ENCODE measurements around the gene ACSBG1. TPM values are rescaled to one million over a fixed set of nuclear protein-coding genes. Genes with fewer than 3 reads are reported as not detected.

Gene ACSBG1
- total RNA-seq, 2 experiments from 2014 or later, result not detected

- Mint-ChIP-seq H3K4me3 (no peak overlapping the region), H3K9me3 (no peaks in the 10 kb centered on the region), H3K27me3 (ENCODE audit: low read depth) (no peaks in the 10 kb centered on the region), H3K4me1 (ENCODE audit: low read depth) (peaks cover 3% of the 10 kb centered on the region), H3K36me3 (ENCODE audit: low read depth) (no peaks in the 10 kb centered on the region), H3K27ac (no peak overlapping the region)
- intact Hi-C loops (cut with micrococcal nuclease), result no loop called here
- CTCF ChIA-PET, result no interaction called here
- DNase-seq, result no peak
Measured at GRCh38 chr15:78232951-78233350, 1.4 kb downstream of the ACSBG1 start.

DNA sequence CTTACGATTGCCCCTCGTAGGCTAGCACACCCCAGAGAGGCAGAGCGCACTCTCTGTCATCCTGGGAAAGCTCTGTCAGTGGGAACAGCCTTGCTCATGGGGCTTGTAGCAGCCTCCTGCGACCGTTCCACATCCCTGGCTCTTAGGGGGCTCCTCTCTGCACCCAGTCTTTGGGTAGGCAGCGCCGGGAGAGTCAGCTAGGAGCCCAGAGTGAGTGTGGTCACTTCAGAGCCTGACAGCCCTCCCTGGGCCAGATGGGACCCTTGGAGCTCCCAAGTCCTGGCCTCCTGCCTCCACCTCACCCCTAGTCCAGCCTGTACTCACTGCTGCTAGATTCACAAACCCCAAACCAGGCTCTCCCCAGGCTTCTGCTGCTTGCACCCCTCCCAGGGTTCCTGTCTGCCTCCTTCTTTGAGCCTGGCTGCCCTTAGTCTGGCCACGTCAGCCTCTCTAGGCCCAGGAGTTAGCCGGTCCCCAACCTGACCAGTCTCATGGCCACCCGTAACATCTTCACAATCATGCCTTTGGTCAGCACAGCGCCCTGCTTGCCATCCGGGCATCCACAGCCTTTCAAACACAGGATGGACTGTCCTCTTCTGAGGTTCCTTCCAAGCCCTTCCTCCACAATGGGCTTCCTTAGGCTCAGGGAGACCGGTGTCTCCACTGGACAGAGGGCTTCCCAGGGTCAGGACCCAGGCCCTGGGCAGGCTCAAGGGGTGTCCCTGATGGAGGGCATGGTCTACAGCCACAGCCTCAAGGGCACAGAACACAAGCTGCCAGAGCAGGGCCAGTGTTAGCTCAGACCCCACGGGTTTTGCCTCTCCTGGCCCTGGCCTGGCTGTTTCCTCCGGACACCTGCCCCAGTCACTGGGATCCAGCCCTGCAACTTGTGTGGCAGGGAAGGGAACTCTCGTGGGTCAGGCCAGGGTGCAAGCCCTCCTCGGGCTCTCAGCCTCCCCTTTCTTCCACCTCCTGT is 4.6 kb downstream of the ACSBG1 start:
- peaks cover 7% of the 10 kb centered on the region for H3K4me1 Mint-ChIP-seq (ENCODE audit: low read depth)
- intact Hi-C loops (cut with micrococcal nuclease), result no loop called here
- H3K27me3 Mint-ChIP-seq (ENCODE audit: low read depth), result no peaks in the 10 kb centered on the region
- H3K4me3 Mint-ChIP-seq, result no peak overlapping the region
- CTCF ChIA-PET, result no interaction called here
- no peaks in the 10 kb centered on the region for H3K9me3 Mint-ChIP-seq
- no peak overlapping the region for H3K27ac Mint-ChIP-seq
- no peak for DNase-seq
- H3K36me3 Mint-ChIP-seq (ENCODE audit: low read depth), result no peaks in the 10 kb centered on the region

- CTCF ChIA-PET, result interaction anchor here (1.1 to 2.4 kb wide), 2 partner anchors 12 to 33 kb away, joined by 6 to 13 read pairs; no protein-coding TSS in a partner anchor
- intact Hi-C loops (cut with micrococcal nuclease), result no loop called here
- Mint-ChIP-seq H3K9me3 (no peaks in the 10 kb centered on the region), H3K36me3 (ENCODE audit: low read depth) (no peaks in the 10 kb centered on the region), H3K4me3 (no peak overlapping the region), H3K27ac (no peak overlapping the region), H3K4me1 (ENCODE audit: low read depth) (peaks cover 5% of the 10 kb centered on the region), H3K27me3 (ENCODE audit: low read depth) (no peaks in the 10 kb centered on the region)
- DNase-seq, result no peak
Measured at GRCh38 chr15:78228356-78228996, 5.9 kb downstream of the ACSBG1 start.

DNA sequence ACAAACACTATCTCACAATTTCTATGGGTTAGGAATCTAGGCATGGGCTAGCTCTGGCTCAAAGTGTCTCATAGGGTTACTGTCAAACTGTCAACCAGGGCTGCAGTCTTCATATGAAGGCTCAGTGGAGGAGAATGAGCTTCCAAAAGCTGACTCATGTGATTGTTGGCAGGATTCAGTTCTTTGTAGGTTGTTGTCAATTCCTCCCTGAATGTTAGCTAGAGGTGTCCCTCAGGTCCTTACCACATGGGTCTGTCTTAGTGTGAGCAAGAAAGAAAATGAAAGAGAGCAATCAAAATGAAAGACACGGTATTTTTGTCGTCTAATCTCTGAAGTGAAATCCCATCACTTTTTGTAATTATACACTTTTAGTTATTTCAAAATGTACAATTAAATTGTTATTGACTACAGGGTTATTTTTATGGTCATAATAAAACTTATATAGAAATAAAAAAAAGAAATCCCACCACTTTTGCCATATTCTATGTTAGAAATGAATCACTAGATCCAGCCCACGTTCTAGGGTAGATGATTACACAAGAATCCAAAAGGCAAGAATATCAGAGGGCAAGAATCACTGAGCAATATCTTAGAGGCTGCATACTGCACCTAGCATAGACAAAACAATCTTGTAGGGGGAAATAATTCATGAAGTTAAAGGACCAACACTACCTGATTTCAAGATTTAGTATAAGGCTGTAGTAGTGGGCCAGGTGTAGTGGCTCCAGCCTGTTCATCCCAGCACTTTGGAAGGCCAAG is 8.4 kb downstream of the ACSBG1 start:
- Mint-ChIP-seq H3K9me3 (no peaks in the 10 kb centered on the region), H3K27me3 (ENCODE audit: low read depth) (no peaks in the 10 kb centered on the region), H3K4me1 (ENCODE audit: low read depth) (peaks cover 5% of the 10 kb centered on the region), H3K27ac (no peak overlapping the region), H3K4me3 (no peak overlapping the region), H3K36me3 (ENCODE audit: low read depth) (no peaks in the 10 kb centered on the region)
- CTCF ChIA-PET, result interaction anchor here (1.1 to 1.2 kb wide), 2 partner anchors 23 to 94 kb away, joined by 3 to 4 read pairs; no protein-coding TSS in a partner anchor
- intact Hi-C loops (cut with micrococcal nuclease), result no loop called here
- peak; percentile 10 for DNase-seq

DNA sequence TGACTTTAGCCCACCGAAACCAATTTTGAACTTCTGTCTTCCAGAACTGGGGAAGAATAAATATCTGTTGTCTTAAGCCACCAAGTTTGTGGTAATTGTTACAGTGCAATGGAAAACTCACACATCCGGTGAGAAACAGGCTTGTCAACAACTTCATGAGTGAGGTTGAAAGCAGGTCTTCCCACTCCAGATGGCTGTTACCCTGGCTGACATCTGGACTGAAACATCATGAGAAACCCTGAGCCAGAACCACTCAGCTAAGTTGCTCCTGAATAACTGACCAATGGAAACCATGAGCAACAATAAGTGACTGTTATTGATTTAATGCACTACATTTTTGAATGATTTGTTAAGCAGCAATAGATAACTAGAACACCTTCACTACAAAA is 10.3 kb downstream of the ACSBG1 start:
- Mint-ChIP-seq H3K4me1 (ENCODE audit: low read depth) (peaks cover 5% of the 10 kb centered on the region), H3K27me3 (ENCODE audit: low read depth) (no peaks in the 10 kb centered on the region), H3K4me3 (no peak overlapping the region), H3K9me3 (no peaks in the 10 kb centered on the region), H3K27ac (no peak overlapping the region), H3K36me3 (ENCODE audit: low read depth) (no peaks in the 10 kb centered on the region)
- CTCF ChIA-PET, result interaction anchor here (0.7 to 0.8 kb wide), 3 partner anchors 16 to 1879 kb away, joined by 3 read pairs; no protein-coding TSS in a partner anchor
- intact Hi-C loops (cut with micrococcal nuclease), result no loop called here
- no peak for DNase-seq

GRCh38 chr15:78223396-78224022 is 10.9 kb downstream of the ACSBG1 start:
- no peak overlapping the region for H3K4me3 Mint-ChIP-seq
- intact Hi-C loops (cut with micrococcal nuclease), result no loop called here
- no peaks in the 10 kb centered on the region for H3K27me3 Mint-ChIP-seq (ENCODE audit: low read depth)
- no peak for DNase-seq
- H3K9me3 Mint-ChIP-seq, result no peaks in the 10 kb centered on the region
- no peak overlapping the region for H3K27ac Mint-ChIP-seq
- H3K4me1 Mint-ChIP-seq (ENCODE audit: low read depth), result peaks cover 5% of the 10 kb centered on the region
- CTCF ChIA-PET, result interaction anchor here (0.5 to 1.2 kb wide), 5 partner anchors 17 to 1879 kb away, joined by 3 read pairs; no protein-coding TSS in a partner anchor
- H3K36me3 Mint-ChIP-seq (ENCODE audit: low read depth), result no peaks in the 10 kb centered on the region

DNA sequence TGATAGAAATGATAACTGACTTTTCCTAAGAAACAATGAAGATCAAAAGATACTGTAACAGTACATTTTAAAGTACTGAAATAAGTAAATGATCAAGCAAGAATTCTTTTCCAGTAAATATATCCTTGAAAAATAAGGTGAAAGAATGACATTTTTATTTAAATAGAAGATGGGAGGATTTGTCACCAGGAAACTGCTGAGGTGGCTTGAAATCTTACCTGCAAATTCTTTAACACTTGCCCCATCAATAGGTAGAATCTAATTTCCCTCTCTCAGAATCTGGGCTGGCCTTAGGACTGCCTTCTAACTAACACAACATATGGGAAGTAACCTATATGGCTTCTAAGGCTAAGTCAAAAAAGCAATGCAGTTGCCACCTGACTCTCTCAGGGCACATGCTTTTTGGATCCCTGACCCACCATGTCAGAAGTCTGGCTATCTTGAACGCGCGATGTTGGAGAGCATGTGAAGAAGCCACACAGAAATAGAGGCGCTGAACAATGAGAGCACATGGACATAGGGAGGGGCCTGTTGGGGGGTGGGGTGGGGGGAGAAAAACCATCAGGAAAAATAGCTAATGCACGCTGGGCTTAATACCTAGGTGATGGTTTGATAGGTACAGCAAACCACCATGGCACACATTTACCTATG is 11.5 kb downstream of the ACSBG1 start:
- Mint-ChIP-seq H3K4me1 (ENCODE audit: low read depth) (peaks cover 5% of the 10 kb centered on the region), H3K27me3 (ENCODE audit: low read depth) (no peaks in the 10 kb centered on the region), H3K27ac (no peak overlapping the region), H3K9me3 (no peaks in the 10 kb centered on the region), H3K4me3 (no peak overlapping the region), H3K36me3 (ENCODE audit: low read depth) (no peaks in the 10 kb centered on the region)
- no peak for DNase-seq
- CTCF ChIA-PET, result interaction anchor here (0.5 to 1.2 kb wide), 3 partner anchors 17 to 110 kb away, joined by 3 read pairs; no protein-coding TSS in a partner anchor
- intact Hi-C loops (cut with micrococcal nuclease), result no loop called here

GRCh38 chr15:78220713-78221112 is 13.7 kb downstream of the ACSBG1 start:
- H3K4me3 Mint-ChIP-seq, result no peak overlapping the region
- peaks cover 1% of the 10 kb centered on the region for H3K4me1 Mint-ChIP-seq (ENCODE audit: low read depth)
- CTCF ChIA-PET, result no interaction called here
- no peak overlapping the region for H3K27ac Mint-ChIP-seq
- no peak for DNase-seq
- H3K27me3 Mint-ChIP-seq (ENCODE audit: low read depth), result no peaks in the 10 kb centered on the region
- intact Hi-C loops (cut with micrococcal nuclease), result no loop called here
- no peaks in the 10 kb centered on the region for H3K36me3 Mint-ChIP-seq (ENCODE audit: low read depth)
- H3K9me3 Mint-ChIP-seq, result no peaks in the 10 kb centered on the region

DNA sequence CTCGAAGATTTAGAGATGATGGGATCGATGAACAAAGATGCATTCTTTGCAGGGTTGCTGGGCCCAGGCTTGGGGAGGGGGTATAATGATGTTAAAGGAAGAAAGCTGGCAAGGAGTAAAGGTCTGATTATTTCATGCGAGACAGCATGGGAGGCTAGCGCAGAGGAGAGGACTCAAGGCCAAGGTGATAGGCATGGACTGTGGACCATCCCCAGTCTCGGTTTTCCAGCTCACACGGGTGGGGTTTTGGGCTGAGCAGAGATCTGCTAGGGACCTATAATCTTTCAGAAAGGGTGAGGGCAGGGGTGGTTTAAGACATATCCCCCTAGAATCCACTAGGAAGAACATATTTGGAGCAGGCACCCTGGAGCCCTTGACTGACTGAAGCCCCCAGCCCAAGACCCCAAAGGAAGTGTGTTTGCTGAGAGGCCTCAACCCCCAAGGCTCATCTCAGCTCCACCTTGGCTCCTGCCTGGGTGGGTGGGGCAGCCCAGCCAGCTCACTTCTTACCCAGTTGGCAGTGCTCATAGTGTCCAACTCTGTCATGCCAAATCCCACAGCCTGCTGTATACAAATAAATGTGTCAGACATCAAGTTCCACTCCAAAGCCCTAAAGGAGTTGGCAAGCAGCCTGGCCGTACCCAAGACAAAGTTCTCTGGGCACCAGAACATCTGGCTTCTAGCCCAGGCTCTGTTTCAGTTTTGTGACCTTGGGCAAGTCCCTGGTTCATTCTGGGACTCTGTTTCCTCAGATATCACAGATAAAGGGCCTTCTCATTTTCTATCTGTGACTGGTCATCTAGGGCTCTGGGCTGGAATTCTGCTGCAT is 17.9 kb downstream of the ACSBG1 start:
- no peak for DNase-seq
- H3K36me3 Mint-ChIP-seq (ENCODE audit: low read depth), result no peaks in the 10 kb centered on the region
- no peaks in the 10 kb centered on the region for H3K9me3 Mint-ChIP-seq
- CTCF ChIA-PET, result no interaction called here
- no peak overlapping the region for H3K27ac Mint-ChIP-seq
- H3K4me1 Mint-ChIP-seq (ENCODE audit: low read depth), result no peaks in the 10 kb centered on the region
- no peak overlapping the region for H3K4me3 Mint-ChIP-seq
- H3K27me3 Mint-ChIP-seq (ENCODE audit: low read depth), result peaks cover 2% of the 10 kb centered on the region
- intact Hi-C loops (cut with micrococcal nuclease), result no loop called here

GRCh38 chr15:78213956-78214355 is 20.4 kb downstream of the ACSBG1 start:
- peaks cover 2% of the 10 kb centered on the region for H3K27me3 Mint-ChIP-seq (ENCODE audit: low read depth)
- no peaks in the 10 kb centered on the region for H3K4me1 Mint-ChIP-seq (ENCODE audit: low read depth)
- no peak for DNase-seq
- H3K4me3 Mint-ChIP-seq, result no peak overlapping the region
- no peak overlapping the region for H3K27ac Mint-ChIP-seq
- CTCF ChIA-PET, result interaction anchor here (1.6 to 1.9 kb wide), 2 partner anchors 18 to 19 kb away, joined by 4 to 5 read pairs; no protein-coding TSS in a partner anchor
- intact Hi-C loops (cut with micrococcal nuclease), result no loop called here
- H3K9me3 Mint-ChIP-seq, result no peaks in the 10 kb centered on the region
- H3K36me3 Mint-ChIP-seq (ENCODE audit: low read depth), result no peaks in the 10 kb centered on the region

DNA sequence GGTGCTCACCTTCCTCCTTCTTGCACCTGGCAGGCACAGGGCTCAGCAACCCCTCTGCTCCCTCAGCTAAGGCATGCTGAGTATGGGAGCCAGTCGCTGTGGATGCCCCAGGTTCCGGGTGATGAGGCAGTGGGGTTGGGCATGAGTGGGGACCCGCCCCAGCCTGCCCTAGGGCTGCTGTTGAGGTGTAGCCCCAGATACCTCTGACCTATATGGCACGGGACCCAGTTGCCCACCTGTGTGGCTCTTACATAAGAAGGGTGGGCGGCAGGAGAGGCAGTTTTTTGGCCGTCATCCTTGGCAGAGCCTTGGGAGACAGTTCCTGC is 21.0 kb downstream of the ACSBG1 start:
- no peak overlapping the region for H3K4me3 Mint-ChIP-seq
- intact Hi-C loops (cut with micrococcal nuclease), result no loop called here
- no peaks in the 10 kb centered on the region for H3K4me1 Mint-ChIP-seq (ENCODE audit: low read depth)
- H3K27me3 Mint-ChIP-seq (ENCODE audit: low read depth), result peaks cover 2% of the 10 kb centered on the region
- no peak overlapping the region for H3K27ac Mint-ChIP-seq
- CTCF ChIA-PET, result interaction anchor here (1.9 kb wide), 1 partner anchor 17 kb away, joined by 4 read pairs; no protein-coding TSS in a partner anchor
- DNase-seq, result no peak
- H3K9me3 Mint-ChIP-seq, result no peaks in the 10 kb centered on the region
- H3K36me3 Mint-ChIP-seq (ENCODE audit: low read depth), result no peaks in the 10 kb centered on the region
